CD4-positive, alpha-beta memory T cell (primary cell): ENCODE results near the gene RPS6KA3. TPM values are rescaled to one million over a fixed set of nuclear protein-coding genes. Genes with fewer than 3 reads are reported as not detected.
A peak's percentile ranks its signal among the peaks of the same experiment; 100 is the strongest.
"Not testable (repeated sequence)": the region's sequence is repeated elsewhere in the genome, so short reads cannot be mapped to it uniquely, and the experiment has no call there.

Experiments used
- CTCF ChIA-PET: fragments of 350-600 bp; sonication (Branson Sonifier 250); formaldehyde crosslinking; loops from one replicate; lab custom pipeline; 2021; ENCODE audit warnings: inconsistent platforms; ENCODE audit not compliant: partially characterized antibody; lab: Charles Lee
- POLR2A ChIA-PET: fragments of 350-600 bp; sonication (Branson Sonifier 250); formaldehyde crosslinking; loops from one replicate; lab custom pipeline; 2021; ENCODE audit not compliant: partially characterized antibody; lab: Charles Lee
- DNase-seq, 5 donors: peaks; one replicate each; pipeline versions ENCODE4 v3.0.0 to v3.0.0-alpha.2; 2020 to 2022; ENCODE audit warnings: mixed read lengths in 1 of 5
- H3K27ac ChIP-seq: one replicate; pipeline ENCODE4 v1.7.0; 2013; ENCODE audit warnings: low read depth, low read length
- H3K27me3 ChIP-seq: 2 replicates; pipeline ENCODE4 v1.7.0; 2013; ENCODE audit warnings: mild to moderate bottlenecking, low read length, moderate library complexity; ENCODE audit not compliant: insufficient read depth
- H3K36me3 ChIP-seq: 2 replicates; pipeline ENCODE4 v1.7.0; 2013; ENCODE audit warnings: mild to moderate bottlenecking, low read length, moderate library complexity; ENCODE audit not compliant: insufficient read depth
- H3K4me1 ChIP-seq: 2 replicates; pipeline ENCODE4 v1.7.0; 2013; ENCODE audit warnings: mild to moderate bottlenecking, low read length, moderate library complexity; ENCODE audit not compliant: insufficient read depth
- H3K4me3 ChIP-seq, 2 donors: one replicate each; pipeline ENCODE4 v1.7.0; 2013; ENCODE audit warnings: low read length in 2 of 2, mild to moderate bottlenecking in 1 of 2
- H3K9me3 ChIP-seq, 2 donors: one replicate each; pipeline ENCODE4 v1.7.0; 2013; ENCODE audit warnings: low read length in 2 of 2, control low read depth in 1 of 2; ENCODE audit not compliant: control insufficient read depth in 1 of 2
- H3K27ac Mint-ChIP-seq, 7 donors: one replicate each; pipeline ENCODE4 v1.8.0; 2020 to 2021; ENCODE audit warnings: mixed read lengths in 7 of 7, mild to moderate bottlenecking in 6 of 7, inconsistent platforms in 3 of 7, moderate library complexity in 3 of 7
- H3K27me3 Mint-ChIP-seq, 2 donors: one replicate each; pipeline ENCODE4 v1.8.0; 2020 to 2021; ENCODE audit warnings: mixed read lengths in 2 of 2
- H3K36me3 Mint-ChIP-seq, 2 donors: one replicate each; pipeline ENCODE4 v1.8.0; 2020 to 2021; ENCODE audit warnings: mixed read lengths in 2 of 2, inconsistent platforms in 1 of 2, mild to moderate bottlenecking in 1 of 2
- H3K4me1 Mint-ChIP-seq, 4 donors: one replicate each; pipeline ENCODE4 v1.8.0; 2020 to 2021; ENCODE audit warnings: mixed read lengths in 4 of 4, mild to moderate bottlenecking in 1 of 4
- H3K4me3 Mint-ChIP-seq, 8 donors: one replicate each; pipeline ENCODE4 v1.8.0; 2020 to 2021; ENCODE audit warnings: mixed read lengths in 8 of 8, mild to moderate bottlenecking in 7 of 8, moderate library complexity in 6 of 8, inconsistent platforms in 3 of 8
- H3K9me3 Mint-ChIP-seq, 8 donors: one replicate each; pipeline ENCODE4 v1.8.0; 2020 to 2021; ENCODE audit warnings: mixed read lengths in 8 of 8, mild to moderate bottlenecking in 5 of 8, inconsistent platforms in 3 of 8, moderate library complexity in 1 of 8
- intact Hi-C: fragments of 100-400 bp; cut with micrococcal nuclease; formaldehyde crosslinking; loops from one replicate; pipeline ENCODE4 v1.15.1; 2023
- polyA plus RNA-seq, 2 donors: library from polyadenylated mRNA; unstranded; fragments of 300-500 nt; fragmentation: Illumina TruSeq; gene quantifications; one replicate each; pipeline ENCODE4 v1.2.3, GENCODE V29; 2021
- total RNA-seq, 2 experiments: library from RNA; stranded (reverse); gene quantifications; one replicate each; pipeline ENCODE4 v1.2.3, GENCODE V29; 2021

Gene RPS6KA3
- total and polyA plus RNA-seq, 4 experiments from 2014 or later: 39.7 to 139 (median 99.2) TPM

DNA sequence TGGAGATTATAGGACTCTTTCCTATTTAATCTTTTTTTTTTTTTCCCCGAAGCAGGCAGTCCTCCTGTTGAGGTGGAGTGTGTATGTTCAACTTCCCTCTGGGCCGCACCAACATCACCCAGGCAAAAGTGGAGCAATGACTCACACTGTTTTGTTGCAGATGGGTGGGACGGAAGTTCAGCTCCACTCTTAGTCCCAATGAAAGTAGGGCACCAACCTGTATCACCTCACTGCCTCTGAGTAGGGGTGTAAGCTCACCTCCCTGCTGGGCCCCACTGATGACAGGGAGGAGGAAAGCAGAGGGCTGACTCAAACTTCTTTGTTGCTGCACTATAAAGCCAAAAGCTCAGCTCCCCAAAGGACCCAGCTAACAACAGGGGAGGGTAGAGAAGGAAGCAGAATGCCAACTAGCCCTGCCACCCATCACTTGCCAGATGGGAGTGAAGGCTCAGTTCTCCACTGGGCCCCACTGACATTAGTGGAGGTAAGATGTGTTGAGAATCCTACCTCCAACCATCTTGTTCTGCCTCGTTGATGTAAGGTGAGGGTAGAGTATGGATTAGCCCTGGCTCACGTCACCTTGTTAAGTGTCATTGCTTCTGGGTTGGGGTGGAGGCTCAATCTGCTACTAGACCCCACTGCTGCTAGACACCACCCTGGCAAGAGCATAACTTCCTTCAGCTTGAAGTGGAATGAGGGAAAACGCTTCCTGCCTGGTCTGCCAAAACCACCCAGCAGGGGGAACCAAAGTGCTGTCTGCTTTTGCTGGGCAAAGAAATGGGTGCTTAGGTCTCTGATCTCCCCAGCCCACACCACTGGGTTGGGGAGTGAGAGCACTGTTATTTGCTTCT, 14.1 kb downstream of the RPS6KA3 start:
- Mint-ChIP-seq H3K27me3 (no peaks in the 10 kb centered on the region), H3K9me3 (peaks cover 0 to 5% (median 1%) of the 10 kb centered on the region in 8 donors), H3K4me3 (peak overlapping the region in 7 of 8 donors; percentile 32 to 66 (median 48)), H3K36me3 (peaks cover 6 to 34% of the 10 kb centered on the region in 2 donors), H3K4me1 (peaks cover 36 to 67% (median 50%) of the 10 kb centered on the region in 4 donors), H3K27ac (peak overlapping the region; percentile 88 to 94 (median 92))
- ChIA-PET POLR2A (interaction anchor here (0.6 to 3.3 kb wide), 15 partner anchors 11 to 278 kb away, joined by 3 to 41 read pairs (median 4); partner anchors contain the start of gene RPS6KA3), CTCF (interaction anchor here (0.6 to 3.8 kb wide), 18 partner anchors 8 to 276 kb away, joined by 3 to 52 read pairs (median 4); no protein-coding TSS in a partner anchor)
- H3K36me3 ChIP-seq: no peaks in the 10 kb centered on the region
- H3K4me3 ChIP-seq: no peak overlapping the region
- peak; percentile 72 to 82 (median 75) for DNase-seq
- no peaks in the 10 kb centered on the region for H3K9me3 ChIP-seq
- peaks cover 70% of the 10 kb centered on the region for H3K4me1 ChIP-seq
- H3K27me3 ChIP-seq: no peaks in the 10 kb centered on the region
- H3K27ac ChIP-seq: peak overlapping the region; percentile 48
- intact Hi-C loops: loop anchor here (1.0 to 10.0 kb wide), 4 partner anchors 11 to 272 kb away; no protein-coding TSS in a partner anchor

DNA sequence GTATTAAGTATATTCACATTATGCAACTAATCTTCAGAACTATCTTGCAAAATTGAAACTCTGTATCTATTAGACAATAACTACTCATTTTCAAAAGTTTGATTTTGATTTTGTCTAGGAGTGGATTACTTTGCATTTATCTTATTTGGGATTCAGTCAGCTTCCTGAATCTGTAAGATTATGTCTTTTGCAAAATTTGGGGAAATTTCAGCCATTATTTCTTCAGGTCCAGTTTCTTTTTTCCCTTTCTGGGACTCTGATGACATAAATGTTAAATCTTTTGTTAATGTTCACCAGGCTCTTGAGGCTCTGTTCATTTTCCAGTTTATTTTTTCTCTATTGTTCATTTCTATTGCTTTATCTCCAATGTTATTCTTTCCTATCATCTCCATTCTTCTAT, 15.0 kb downstream of the RPS6KA3 start:
- no peak for DNase-seq
- Mint-ChIP-seq H3K36me3 (peaks cover 6 to 32% of the 10 kb centered on the region in 2 donors), H3K9me3 (peaks cover 0 to 5% (median 1%) of the 10 kb centered on the region in 8 donors), H3K27ac (peak overlapping the region; percentile 88 to 94 (median 92)), H3K4me3 (no peak overlapping the region), H3K4me1 (peaks cover 33 to 61% (median 46%) of the 10 kb centered on the region in 4 donors), H3K27me3 (no peaks in the 10 kb centered on the region)
- CTCF ChIA-PET: interaction anchor here (1.0 to 3.8 kb wide), 5 partner anchors 12 to 277 kb away, joined by 3 to 52 read pairs (median 8); no protein-coding TSS in a partner anchor
- H3K9me3 ChIP-seq: no peaks in the 10 kb centered on the region
- H3K27me3 ChIP-seq: no peaks in the 10 kb centered on the region
- intact Hi-C loops: loop anchor here (5.0 to 10.0 kb wide), 2 partner anchors 34 to 273 kb away; no protein-coding TSS in a partner anchor
- H3K4me3 ChIP-seq: no peak overlapping the region
- no peaks in the 10 kb centered on the region for H3K36me3 ChIP-seq
- H3K4me1 ChIP-seq: peaks cover 62% of the 10 kb centered on the region
- peak overlapping the region; percentile 48 for H3K27ac ChIP-seq
- POLR2A ChIA-PET: interaction anchor here (1.1 to 3.3 kb wide), 7 partner anchors 12 to 195 kb away, joined by 3 to 41 read pairs (median 13); partner anchors contain the start of gene RPS6KA3

DNA sequence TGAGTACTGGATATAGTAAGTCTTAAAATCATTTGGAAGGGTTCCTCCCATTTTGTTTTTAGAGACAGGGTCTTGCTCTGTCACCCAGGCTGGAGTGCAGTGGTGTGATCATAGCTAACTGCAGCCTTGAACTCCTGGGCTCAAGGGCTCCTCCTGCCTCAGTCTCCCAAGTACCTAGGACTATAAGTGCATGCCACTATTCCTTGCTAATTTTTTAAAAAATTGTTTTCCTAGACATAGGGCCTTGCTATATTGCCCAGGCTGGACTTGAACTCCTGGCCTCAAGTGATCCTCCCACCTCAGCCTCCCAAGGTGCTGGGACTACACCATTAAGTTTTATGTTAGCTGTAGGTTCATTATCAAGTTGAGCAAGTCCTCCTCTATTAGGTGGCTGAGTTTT, 16.6 kb downstream of the RPS6KA3 start:
- H3K36me3 Mint-ChIP-seq: peaks cover 6 to 28% of the 10 kb centered on the region in 2 donors
- CTCF ChIA-PET, H3K4me3 Mint-ChIP-seq, H3K9me3 Mint-ChIP-seq, H3K27me3 Mint-ChIP-seq, H3K27me3 ChIP-seq, H3K27ac ChIP-seq, H3K4me3 ChIP-seq, H3K9me3 ChIP-seq, POLR2A ChIA-PET, DNase-seq, H3K36me3 ChIP-seq: not testable (repeated sequence)
- intact Hi-C loops: loop anchor here (5.0 to 10.0 kb wide), 2 partner anchors 33 to 275 kb away; no protein-coding TSS in a partner anchor
- peaks cover 59% of the 10 kb centered on the region for H3K4me1 ChIP-seq
- peak overlapping the region in 3 of 7 donors; percentile 14 to 46 (median 17) for H3K27ac Mint-ChIP-seq
- peaks cover 31 to 62% (median 45%) of the 10 kb centered on the region in 4 donors for H3K4me1 Mint-ChIP-seq

DNA sequence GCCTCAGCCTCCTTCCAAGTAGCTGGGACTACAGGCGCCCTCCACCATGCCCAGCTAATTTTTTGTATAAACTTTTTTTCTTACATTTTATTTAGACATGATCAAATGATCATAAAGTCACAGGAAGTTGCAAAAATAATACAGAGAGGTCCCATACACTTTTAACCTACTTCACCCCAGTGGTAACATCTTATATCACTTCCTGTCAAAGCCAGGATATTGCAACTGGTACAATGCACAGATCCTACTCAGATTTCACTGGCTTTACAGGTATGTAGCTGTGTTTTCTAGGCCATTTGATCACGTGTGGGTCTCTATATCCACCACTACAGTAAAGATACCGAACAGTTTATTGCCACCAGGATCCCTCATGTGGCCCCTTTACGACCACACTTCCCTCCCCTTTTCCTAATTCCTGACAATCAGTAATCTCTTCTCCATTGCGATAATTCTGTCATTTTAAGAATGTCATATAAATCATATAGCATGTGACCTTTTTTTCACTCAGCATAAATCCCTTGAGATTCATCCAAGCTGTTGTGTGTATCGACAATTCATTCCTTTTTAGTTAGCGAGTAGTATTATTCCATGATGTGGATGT, 18.0 kb downstream of the RPS6KA3 start:
- peak in 2 of 5 donors; percentile 23 to 31 for DNase-seq
- peak overlapping the region in 2 of 8 donors; percentile 9 to 15 for H3K4me3 Mint-ChIP-seq

DNA sequence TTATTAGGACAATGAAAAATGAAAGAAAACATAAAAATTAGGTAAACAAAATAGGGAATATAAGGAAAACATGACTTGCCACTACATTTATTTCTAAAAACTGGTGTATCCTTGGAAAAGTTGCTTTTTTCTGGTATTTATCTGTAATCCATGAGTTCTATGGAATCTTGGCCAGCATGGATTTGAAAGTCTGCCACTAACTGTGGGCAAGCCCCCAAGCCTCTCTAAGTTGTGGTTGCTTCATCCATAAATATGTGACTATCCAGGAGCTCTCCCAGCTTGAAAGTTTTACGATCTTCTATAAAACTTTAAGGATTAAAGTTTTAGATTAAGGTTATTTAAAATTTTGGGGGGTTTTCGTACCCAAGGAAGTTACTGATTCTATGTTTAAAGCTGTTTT, 21.8 kb downstream of the RPS6KA3 start:
- Histone ChIP-seq H3K4me3 (no peak overlapping the region), H3K27ac (no peak overlapping the region), H3K9me3 (no peaks in the 10 kb centered on the region), H3K4me1 (peaks cover 37% of the 10 kb centered on the region), H3K27me3 (no peaks in the 10 kb centered on the region), H3K36me3 (no peaks in the 10 kb centered on the region)
- intact Hi-C loops: no loop called here
- peaks cover 18 to 53% (median 30%) of the 10 kb centered on the region in 4 donors for H3K4me1 Mint-ChIP-seq
- ChIA-PET POLR2A (interaction anchor here (0.7 kb wide), 1 partner anchor 22 kb away, joined by 3 read pairs; the partner anchor contains the start of gene RPS6KA3), CTCF (interaction anchor here (1.6 kb wide), 1 partner anchor 8 kb away, joined by 5 read pairs; no protein-coding TSS in a partner anchor)
- H3K27ac Mint-ChIP-seq: no peak overlapping the region
- no peak for DNase-seq
- peaks cover 7 to 17% of the 10 kb centered on the region in 2 donors for H3K36me3 Mint-ChIP-seq
- no peaks in the 10 kb centered on the region for H3K27me3 Mint-ChIP-seq
- H3K4me3 Mint-ChIP-seq: no peak overlapping the region
- peaks cover 0 to 4% (median 0%) of the 10 kb centered on the region in 8 donors for H3K9me3 Mint-ChIP-seq

More for the DNA sequence above, 18.0 kb downstream of the RPS6KA3 start:
- intact Hi-C loops: no loop called here
- H3K27ac Mint-ChIP-seq: peak overlapping the region in 5 of 7 donors; percentile 6 to 77 (median 44)
- peaks cover 26 to 57% (median 39%) of the 10 kb centered on the region in 4 donors for H3K4me1 Mint-ChIP-seq
- H3K4me3 ChIP-seq: no peak overlapping the region
- no peaks in the 10 kb centered on the region for H3K36me3 ChIP-seq
- peaks cover 55% of the 10 kb centered on the region for H3K4me1 ChIP-seq
- no peak overlapping the region for H3K27ac ChIP-seq
- H3K27me3 Mint-ChIP-seq: no peaks in the 10 kb centered on the region
- H3K36me3 Mint-ChIP-seq: peaks cover 6 to 22% of the 10 kb centered on the region in 2 donors
- ChIA-PET POLR2A (interaction anchor here (0.6 kb wide), 1 partner anchor 38 kb away, joined by 3 read pairs; no protein-coding TSS in a partner anchor), CTCF (interaction anchor here (1.6 kb wide), 1 partner anchor 197 kb away, joined by 4 read pairs; no protein-coding TSS in a partner anchor)
- no peaks in the 10 kb centered on the region for H3K27me3 ChIP-seq
- no peaks in the 10 kb centered on the region for H3K9me3 ChIP-seq
- peaks cover 0 to 5% (median 1%) of the 10 kb centered on the region in 8 donors for H3K9me3 Mint-ChIP-seq

DNA sequence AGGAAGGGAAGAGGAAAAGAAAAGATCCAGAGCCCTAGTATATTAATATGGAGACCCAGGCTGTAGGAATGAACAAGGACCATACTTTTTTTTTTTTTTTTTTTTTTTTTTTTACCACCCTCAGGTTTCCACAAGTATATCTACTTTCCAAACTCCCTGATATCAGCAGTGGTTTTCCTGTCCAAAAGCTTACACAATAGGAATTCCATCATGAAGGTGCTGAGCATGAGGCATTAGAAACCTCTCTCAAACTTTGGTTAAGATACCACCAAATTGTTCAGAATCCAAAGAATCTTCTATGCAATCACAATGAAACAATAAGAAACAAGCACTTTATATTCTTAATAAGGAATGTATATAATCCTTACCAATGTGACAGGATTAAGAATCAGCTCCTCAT, 26.5 kb downstream of the RPS6KA3 start:
- Histone ChIP-seq H3K27me3 (no peaks in the 10 kb centered on the region), H3K27ac (no peak overlapping the region), H3K4me1 (peaks cover 35% of the 10 kb centered on the region), H3K36me3 (no peaks in the 10 kb centered on the region), H3K9me3 (no peaks in the 10 kb centered on the region), H3K4me3 (no peak overlapping the region)
- H3K4me3 Mint-ChIP-seq: peak overlapping the region in 1 of 8 donors; percentile 39
- peaks cover 0 to 9% (median 6%) of the 10 kb centered on the region in 8 donors for H3K9me3 Mint-ChIP-seq
- H3K27ac Mint-ChIP-seq: peak overlapping the region in 1 of 7 donors; percentile 78
- DNase-seq: no peak
- peaks cover 18 to 52% (median 31%) of the 10 kb centered on the region in 4 donors for H3K4me1 Mint-ChIP-seq
- CTCF ChIA-PET: no interaction called here
- POLR2A ChIA-PET: no interaction called here
- intact Hi-C loops: no loop called here
- H3K36me3 Mint-ChIP-seq: peaks cover 21 to 33% of the 10 kb centered on the region in 2 donors
- H3K27me3 Mint-ChIP-seq: no peaks in the 10 kb centered on the region
